ENCODE data around the gene KCNMB3. TPM values are rescaled to one million over a fixed set of nuclear protein-coding genes. Genes with fewer than 3 reads are reported as not detected.

The KCNMB3 gene
- total RNA-seq, 1 donor from 2014 or later: 2.4 TPM

GRCh38 chr3:179269152-179269707, 18.3 kb upstream of the KCNMB3 start:
- H3K27ac Mint-ChIP-seq: no peak overlapping the region
- no peaks in the 10 kb centered on the region for H3K4me1 Mint-ChIP-seq (ENCODE audit: unreplicated experiment)
- H3K4me3 Mint-ChIP-seq: no peak overlapping the region
- H3K27me3 Mint-ChIP-seq: no peaks in the 10 kb centered on the region
- H3K36me3 Mint-ChIP-seq: no peaks in the 10 kb centered on the region
- no peaks in the 10 kb centered on the region for H3K9me3 Mint-ChIP-seq
- no peak for DNase-seq (ENCODE audit: extremely low spot score, unreplicated experiment)
- no peak for TF ChIP-seq CTCF (conservative IDR thresholded peaks at IDR 0.05)

GRCh38 chr3:179268400-179269051, 17.6 kb upstream of the KCNMB3 start:
- DNase-seq (ENCODE audit: extremely low spot score, unreplicated experiment): no peak
- no peak overlapping the region for H3K4me3 Mint-ChIP-seq
- no peaks in the 10 kb centered on the region for H3K27me3 Mint-ChIP-seq
- no peak overlapping the region for H3K27ac Mint-ChIP-seq
- H3K4me1 Mint-ChIP-seq (ENCODE audit: unreplicated experiment): no peaks in the 10 kb centered on the region
- H3K36me3 Mint-ChIP-seq: no peaks in the 10 kb centered on the region
- H3K9me3 Mint-ChIP-seq: no peaks in the 10 kb centered on the region
- no peak for TF ChIP-seq CTCF (conservative IDR thresholded peaks at IDR 0.05)

GRCh38 chr3:179266701-179267211, 15.8 kb upstream of the KCNMB3 start:
- Mint-ChIP-seq H3K27ac (no peak overlapping the region), H3K27me3 (no peaks in the 10 kb centered on the region), H3K4me3 (no peak overlapping the region), H3K9me3 (no peaks in the 10 kb centered on the region), H3K4me1 (ENCODE audit: unreplicated experiment) (no peaks in the 10 kb centered on the region), H3K36me3 (no peaks in the 10 kb centered on the region)
- TF ChIP-seq CTCF (conservative IDR thresholded peaks at IDR 0.05): no peak
- no peak for DNase-seq (ENCODE audit: extremely low spot score, unreplicated experiment)

- Mint-ChIP-seq H3K27me3 (no peaks in the 10 kb centered on the region), H3K4me1 (ENCODE audit: unreplicated experiment) (no peaks in the 10 kb centered on the region), H3K9me3 (peaks cover under 1% of the 10 kb centered on the region), H3K4me3 (no peak overlapping the region), H3K36me3 (no peaks in the 10 kb centered on the region), H3K27ac (no peak overlapping the region)
- no peak for TF ChIP-seq CTCF (conservative IDR thresholded peaks at IDR 0.05)
- DNase-seq (ENCODE audit: extremely low spot score, unreplicated experiment): no peak
Observed at GRCh38 chr3:179265875-179266274, 15.0 kb upstream of the KCNMB3 start.

- H3K27ac Mint-ChIP-seq: no peak overlapping the region
- no peak overlapping the region for H3K4me3 Mint-ChIP-seq
- H3K9me3 Mint-ChIP-seq: peaks cover 7% of the 10 kb centered on the region
- no peak for TF ChIP-seq CTCF (conservative IDR thresholded peaks at IDR 0.05)
- no peaks in the 10 kb centered on the region for H3K4me1 Mint-ChIP-seq (ENCODE audit: unreplicated experiment)
- H3K36me3 Mint-ChIP-seq: no peaks in the 10 kb centered on the region
- no peaks in the 10 kb centered on the region for H3K27me3 Mint-ChIP-seq
- DNase-seq (ENCODE audit: extremely low spot score, unreplicated experiment): no peak
Observed at GRCh38 chr3:179265092-179265491, 14.2 kb upstream of the KCNMB3 start.
